ENCODE measurements around the gene PRLH.

DNA sequence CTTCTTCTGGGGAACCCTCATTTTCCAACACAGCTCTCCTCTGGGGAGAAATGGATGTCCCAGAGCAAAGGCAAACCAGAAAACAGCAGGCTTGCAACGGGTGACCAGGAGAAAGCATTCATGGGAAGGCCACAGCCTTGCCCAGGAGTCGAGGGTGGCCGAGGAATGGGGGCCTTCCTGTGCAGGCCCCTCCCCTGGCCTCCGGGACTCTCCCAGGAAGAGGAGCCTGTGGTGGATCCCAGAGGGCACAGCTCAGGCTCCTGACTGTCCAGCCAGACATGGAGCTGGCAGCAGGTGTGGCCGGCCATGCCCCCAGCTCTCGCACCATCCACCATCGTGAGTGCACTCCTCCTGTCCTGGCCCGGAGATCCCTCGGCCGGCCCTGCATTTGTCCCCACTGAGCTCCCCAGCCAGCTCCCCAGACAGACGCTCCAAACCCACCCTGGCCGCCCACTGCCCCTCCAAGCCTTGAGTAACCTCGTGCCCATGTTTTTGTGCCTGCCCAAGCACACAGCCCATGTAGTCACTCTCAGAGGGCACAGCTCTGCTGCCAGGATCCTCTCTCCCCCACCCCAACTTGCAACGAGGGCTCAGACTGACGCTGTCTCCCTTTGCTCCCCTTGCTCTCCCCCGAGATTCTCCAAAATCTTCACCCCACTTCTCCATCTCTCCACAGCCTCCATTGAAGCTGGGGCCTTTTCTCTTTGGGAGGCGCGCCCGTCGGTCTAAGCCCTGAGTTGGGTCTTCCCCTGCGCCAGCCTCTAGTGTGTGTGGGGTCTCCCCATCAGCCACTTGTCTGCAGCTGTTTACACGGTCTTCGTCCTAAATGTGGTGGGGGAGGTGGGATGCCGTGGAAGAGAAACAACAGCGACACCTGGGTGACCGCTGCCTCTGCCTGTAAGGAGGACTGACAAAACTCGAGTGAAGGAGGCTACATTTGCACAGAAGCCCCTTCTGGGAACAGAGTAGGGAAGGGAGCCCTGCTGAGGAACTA, 9.8 kb downstream of the PRLH start:
- TF ChIP-seq, protein P1, sequence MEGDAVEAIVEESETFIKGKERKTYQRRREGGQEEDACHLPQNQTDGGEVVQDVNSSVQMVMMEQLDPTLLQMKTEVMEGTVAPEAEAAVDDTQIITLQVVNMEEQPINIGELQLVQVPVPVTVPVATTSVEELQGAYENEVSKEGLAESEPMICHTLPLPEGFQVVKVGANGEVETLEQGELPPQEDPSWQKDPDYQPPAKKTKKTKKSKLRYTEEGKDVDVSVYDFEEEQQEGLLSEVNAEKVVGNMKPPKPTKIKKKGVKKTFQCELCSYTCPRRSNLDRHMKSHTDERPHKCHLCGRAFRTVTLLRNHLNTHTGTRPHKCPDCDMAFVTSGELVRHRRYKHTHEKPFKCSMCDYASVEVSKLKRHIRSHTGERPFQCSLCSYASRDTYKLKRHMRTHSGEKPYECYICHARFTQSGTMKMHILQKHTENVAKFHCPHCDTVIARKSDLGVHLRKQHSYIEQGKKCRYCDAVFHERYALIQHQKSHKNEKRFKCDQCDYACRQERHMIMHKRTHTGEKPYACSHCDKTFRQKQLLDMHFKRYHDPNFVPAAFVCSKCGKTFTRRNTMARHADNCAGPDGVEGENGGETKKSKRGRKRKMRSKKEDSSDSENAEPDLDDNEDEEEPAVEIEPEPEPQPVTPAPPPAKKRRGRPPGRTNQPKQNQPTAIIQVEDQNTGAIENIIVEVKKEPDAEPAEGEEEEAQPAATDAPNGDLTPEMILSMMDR (IDR thresholded peaks at IDR 0.05; ENCODE audit: low read depth, low read length): no peak
- TF ChIP-seq EZH2phosphoT487 (IDR thresholded peaks at IDR 0.05; ENCODE audit: low read depth): no peak

Data from OCI-LY3 (cell line).